ENCODE measurements around the gene RSRC1.
"Not testable (repeated sequence)": the region's sequence is repeated elsewhere in the genome, so short reads cannot be mapped to it uniquely, and the experiment has no call there.

The RSRC1 gene

DNA sequence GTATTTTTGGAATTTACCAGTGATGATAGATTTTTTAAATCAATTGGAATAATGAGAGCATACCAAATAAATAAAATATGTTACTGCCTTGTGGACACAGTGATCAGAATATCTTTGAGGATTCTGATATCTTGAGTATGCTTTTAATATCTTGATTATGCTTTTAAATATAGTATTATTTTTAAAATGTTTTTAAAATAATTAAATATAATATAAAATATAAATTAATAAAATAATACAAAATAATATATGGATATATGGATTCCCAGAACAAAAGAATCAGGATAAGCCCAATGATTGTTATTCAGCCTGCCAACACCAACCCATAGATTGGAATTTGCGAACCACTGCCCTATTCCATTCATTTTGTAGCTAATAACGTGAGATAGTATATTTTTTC, 369.2 kb downstream of the RSRC1 start:
- DNase-seq, result no peak

DNA sequence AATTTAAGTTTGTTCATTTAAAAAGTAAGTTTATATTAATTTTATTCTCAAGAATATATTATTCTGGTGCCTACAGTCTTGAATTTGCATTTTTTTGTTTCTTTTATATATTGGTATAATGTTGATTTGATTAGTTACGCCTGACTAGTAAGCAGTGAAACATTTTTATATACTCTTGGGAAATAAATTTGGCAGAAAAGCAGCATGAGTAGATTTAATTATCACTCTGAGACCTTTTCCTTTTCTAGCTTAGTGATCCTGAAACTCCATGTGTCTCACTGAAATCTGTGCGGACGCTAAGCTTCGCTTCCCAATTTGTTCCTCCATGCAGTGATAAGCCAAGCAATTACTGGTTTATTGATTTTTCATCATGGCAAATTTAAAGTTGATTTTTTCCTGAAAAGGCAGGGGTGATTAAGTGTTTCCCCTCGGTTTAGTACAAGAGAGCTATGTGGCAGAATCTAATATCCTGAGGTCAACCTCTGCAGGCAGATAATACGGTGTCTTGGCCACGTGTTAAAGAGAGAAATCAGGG, 373.9 kb downstream of the RSRC1 start:
- no peak for DNase-seq

DNA sequence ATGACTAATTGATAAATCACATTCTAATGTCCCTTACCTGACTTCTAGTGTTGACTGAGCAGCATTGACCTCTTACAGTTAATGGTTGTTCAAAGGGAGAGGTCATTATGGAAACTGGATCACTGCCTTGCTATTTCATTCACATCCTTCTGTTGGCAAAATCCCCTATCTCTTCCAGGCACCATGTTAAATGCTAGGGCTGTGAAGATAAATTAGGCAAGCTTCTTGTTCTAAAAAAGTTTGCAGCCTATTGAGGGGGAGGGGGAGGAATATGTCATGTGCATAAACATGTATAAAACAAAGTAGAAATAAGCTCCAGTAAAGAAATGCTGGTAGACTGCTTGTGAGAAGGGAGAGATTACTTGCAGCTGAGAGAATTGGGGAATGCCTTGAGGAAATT, 376.3 kb downstream of the RSRC1 start:
- DNase-seq, result no peak

DNA sequence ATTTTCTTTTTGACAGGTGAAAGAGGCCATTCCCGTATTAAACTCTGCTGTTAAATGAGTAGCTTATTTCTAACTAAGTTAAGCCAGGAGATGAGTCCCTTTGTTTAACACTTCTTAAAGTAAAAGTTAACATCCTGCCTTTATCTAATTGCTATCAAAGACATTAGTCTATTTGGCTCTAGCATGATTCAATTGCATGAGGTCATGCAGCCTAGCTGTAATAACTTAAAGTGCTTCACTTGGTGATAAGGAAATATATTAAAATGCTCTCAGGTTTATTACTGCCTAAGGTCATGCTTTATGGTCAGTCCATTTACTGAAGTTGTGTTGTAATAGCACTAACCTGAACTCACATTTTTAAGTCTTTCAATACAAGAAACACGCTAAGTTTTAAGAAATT, 378.8 kb downstream of the RSRC1 start:
- DNase-seq, result no peak

DNA sequence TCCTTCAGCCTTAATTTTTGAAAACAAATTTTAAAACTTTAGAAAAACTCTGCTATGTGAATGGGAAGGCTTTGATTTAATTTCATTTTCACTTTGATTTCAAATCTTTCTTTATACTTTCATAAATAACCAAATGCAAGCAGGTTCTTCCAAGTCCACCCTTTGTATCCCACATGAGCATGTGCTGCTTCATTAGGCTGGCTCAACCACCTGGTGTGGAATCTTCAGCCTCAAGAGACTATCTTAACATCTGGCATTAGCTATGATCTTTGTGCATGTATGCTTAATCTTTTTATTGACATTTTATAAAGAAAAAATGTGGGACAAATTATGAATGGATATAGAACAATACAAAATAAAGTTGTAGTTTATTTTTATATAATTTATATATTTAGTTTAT, 379.3 kb downstream of the RSRC1 start:
- DNase-seq, result no peak

DNA sequence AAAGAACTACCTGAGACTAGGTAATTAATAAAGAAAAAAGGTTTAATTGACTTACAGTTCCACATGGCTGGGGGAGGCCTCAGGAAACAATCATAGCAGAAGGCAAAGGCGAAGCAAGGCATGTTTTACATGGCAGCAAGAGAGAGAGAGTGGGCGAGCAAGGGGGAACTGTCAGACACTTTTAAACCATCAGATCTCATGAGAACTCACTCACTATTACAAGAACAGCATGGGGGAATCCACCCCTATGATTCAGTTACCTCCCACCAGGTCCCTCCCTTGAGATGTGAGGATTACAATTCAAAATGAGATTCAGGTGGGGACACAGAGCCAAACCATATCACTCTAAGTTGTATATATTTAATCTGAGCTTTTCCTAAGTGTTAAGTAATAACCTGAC, 382.1 kb downstream of the RSRC1 start:
- DNase-seq, result no peak

DNA sequence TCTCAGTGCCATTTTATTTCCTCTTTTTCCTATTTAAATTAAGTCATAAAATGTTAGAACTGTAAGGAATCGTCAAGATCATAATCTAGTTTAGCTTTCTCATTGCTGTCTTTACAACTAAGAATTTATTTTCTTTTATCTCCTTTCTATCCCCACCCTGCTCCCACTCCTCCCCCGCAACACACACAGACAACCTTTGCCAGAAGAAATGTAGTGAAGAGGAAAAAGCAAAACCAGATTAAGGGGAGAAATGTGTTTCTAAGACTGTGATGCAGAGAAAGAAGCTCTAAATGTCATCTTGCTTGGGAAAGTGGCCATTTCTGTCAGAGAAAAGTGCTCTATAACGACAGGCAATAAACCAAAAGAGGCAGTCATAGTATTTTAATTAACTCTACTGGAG, 382.8 kb downstream of the RSRC1 start:
- DNase-seq, result no peak

DNA sequence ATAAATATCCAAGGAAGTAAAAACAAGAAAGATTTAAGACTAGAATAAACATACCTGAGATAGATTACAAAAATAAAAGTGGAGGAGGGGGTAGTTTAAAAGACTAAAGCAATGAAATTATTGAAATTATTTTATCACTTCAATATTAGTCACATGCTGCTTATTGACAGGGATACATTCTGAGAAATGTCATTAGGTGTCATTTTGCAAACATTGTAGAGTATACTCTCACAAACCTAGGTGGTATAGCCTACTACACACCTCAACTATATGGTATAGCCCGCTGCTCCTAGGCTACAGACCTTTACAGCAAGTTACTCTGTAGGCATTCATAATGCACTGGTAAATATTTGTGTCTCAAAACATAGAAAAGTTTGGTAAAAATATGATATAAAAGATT, 384.0 kb downstream of the RSRC1 start:
- no peak for DNase-seq

DNA sequence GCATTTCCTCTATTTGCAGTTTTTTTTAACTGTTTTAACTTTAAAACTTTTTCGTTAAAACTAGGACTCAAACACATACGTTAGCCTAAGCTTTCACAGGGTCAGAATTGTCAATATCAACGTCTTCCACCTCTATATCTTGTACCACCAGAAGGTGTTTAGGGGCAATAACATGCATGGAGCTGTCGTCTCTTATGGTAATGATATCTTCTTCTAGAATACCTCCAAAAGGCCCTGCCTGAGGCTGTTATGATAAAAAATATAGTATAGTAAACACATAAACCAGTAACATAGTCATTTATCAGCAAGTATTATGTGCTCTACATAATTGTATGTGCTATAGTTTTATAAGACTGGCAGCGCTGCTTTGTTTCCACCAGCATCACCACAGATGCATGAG, 384.8 kb downstream of the RSRC1 start:
- no peak for DNase-seq

DNA sequence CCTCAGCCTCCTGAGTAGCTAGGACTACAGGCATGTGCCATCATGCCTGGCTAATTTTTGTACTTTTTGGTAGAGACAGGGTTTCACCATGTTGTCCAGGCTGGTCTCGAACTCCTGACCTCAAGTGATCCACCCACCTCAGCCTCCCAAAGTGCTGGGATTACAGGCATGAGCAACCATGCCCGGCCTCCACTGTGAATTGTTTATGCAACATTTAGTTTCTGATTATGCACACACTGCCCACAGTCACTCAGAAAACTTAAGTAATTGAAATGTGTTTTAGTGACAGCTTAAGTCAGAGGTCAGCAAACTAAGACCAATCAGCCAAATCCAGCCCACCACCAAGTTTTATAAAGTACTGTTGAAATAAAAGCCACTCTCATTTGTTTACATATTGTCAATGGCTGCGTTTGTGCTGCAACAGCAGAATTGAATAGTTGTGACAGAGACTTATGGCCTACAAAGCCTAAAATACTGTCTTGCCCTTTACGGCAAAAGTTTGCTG, 385.6 kb downstream of the RSRC1 start:
- DNase-seq, result not testable (repeated sequence)

DNA sequence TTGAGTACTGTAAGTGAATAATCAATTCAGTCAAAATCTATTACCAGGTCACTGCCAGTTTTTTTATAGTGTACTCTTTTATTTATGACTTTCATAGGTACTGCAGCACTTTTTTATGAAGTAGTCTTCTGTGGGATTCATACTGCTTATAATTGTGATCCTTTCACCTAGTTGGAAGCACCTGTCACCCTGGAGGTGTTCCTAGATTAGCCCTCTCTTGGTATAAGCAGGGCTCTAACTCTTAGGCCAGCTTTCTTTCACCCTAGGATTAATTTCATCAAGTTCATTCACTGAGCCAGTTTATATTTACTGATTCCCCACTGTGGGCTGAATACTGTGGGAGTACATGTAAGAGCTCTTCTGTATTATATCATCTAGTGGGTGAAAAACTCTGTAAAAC, 395.2 kb downstream of the RSRC1 start:
- no peak for DNase-seq

DNA sequence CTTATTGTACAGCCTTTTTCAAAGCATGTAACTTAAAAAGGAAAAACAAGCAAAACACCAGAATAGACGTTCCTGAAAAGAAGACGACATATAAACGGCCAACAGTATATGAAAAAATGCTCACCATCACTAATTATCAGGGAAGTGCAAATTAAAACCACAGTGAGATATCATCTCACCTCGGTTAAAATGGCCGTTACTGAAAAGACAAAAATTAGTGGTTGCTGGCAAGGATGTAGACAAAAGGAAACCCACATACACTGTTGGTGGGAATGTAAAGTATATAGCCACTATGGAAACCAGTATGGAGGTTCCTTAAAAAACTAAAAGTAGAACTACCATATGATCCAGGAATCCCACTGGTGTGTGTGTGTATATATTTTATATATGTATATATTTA, 396.6 kb downstream of the RSRC1 start:
- DNase-seq, result no peak

DNA sequence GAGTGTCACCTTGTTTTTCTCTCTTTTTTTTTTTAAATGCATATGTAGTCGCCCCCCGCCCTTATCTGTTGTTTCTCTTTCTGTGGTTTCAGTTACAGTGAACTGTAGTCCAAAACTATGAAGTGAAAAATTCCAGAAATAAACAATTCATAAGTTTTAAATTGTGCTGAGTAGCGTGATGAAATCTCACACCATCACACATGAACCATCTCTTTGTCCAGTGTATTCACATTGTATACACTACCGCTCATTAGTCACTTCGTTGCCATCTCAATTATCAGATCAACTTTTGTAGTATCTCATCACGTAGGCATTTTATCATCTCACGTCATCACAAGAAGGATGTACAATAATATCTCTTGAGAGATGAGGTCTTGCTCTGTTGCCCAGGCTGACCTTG, 398.6 kb downstream of the RSRC1 start:
- no peak for DNase-seq

DNA sequence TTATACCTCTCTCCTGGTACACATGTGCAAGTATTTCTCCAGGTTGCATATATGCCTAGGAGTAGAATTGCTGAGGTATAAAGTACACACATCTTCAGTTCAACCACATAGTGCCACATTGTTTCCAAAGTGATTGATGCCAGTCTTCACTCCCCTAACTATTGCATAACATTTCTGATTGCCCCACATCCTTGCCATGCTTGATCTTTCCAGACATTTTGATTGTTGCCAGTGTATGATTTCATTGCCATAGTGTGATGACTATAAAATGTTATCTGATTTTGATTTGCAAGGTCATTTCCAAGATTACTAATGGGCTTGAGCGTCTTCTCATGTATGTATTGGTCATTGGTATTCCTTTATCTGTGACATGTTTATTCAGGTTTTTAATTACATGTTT, 400.0 kb downstream of the RSRC1 start:
- DNase-seq, result no peak

DNA sequence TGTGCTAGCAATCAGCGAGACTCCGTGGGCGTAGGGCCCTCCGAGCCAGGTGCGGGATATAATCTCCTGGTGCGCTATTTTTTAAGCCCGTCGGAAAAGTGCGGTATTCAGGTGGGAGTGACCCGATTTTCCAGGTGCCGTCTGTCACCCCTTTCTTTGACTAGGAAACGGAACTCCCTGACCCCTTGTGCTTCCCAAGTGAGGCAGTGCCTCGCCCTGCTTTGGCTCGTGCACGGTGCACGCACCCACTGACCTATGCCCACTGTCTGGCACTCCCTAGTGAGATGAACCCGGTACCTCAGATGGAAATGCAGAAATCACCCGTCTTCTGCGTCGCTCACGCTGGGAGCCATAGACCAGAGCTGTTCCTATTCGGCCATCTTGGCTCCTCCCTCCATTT, 406.8 kb downstream of the RSRC1 start:
- DNase-seq, result not testable (repeated sequence)

DNA sequence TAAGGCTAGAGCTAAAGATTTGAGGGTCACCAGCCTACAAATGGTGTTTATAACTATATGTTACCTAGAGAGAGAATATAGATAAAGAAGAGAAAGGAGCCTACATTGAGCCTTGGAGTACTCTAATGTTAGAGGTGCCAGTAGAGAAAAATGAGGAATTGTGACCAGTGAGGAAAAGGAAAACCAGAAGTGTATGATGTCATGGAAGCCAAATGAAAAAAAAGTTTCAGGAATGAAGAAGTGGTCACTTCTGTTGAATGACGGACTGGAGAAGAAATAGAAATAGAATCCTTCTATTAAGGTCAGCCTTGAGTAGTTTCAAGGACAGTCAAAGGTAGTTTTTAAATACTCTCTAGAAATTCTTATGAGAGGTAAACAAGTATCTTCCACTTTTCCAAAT, 409.9 kb downstream of the RSRC1 start:
- no peak for DNase-seq

DNA sequence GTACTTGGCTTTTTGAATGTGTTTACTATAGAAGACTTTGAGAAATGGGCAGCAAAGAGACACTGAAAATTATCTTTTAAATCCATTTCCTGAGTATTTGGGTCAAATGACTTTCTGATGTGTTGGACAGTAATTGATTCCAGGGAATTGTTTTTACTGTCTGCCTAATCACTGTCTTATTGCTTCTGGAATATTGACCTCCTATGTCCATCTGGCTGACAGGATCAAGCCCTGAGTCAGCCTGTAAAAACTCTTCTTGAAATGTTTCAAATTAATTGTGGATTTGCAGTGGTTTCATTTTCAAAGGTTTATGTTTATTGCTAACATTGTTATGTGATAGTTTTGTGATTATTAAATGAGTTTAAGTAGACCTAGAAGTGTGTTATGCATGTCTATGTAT, 410.5 kb downstream of the RSRC1 start:
- DNase-seq, result no peak

DNA sequence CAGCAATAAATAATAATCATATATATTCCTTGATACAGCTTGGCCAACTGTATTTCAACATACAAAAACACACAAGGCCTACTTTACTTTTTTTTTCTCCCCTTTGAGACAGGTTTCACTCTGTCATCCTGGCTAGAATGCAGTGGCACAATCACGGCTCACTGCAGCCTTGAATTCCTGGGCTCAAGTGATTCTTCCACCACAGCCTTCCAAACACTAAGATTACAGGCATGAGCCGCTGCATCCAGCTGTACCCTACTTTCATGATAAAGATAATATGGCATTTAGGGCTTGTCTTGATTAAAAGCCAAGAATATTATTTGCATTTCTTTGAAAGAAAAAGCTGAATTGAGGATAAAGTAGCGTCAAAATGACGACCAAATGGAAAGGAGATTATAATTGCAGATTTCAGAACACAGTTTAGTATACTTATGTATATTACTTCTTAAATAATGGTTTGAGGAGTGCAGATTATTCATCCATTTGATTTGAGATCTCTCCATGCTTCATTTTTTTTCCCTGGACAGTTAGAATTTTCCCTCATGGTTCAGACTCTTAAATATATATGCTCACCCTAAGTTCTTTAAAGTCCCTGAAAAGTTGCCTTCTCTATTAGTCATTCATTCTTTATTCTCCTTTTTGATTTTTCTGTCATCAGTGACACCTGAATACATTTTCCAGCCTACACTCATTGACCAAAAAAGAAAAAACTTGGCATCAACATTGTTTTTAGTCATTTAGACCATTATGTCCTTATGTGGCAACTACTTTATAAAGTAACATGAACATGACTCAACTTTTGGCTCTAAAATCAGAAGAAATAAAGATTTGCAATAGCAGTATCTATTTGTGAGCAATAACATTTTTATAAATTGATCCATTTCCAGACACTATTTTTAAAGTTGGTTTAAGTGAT, 412.6 kb downstream of the RSRC1 start:
- DNase-seq, result no peak

DNA sequence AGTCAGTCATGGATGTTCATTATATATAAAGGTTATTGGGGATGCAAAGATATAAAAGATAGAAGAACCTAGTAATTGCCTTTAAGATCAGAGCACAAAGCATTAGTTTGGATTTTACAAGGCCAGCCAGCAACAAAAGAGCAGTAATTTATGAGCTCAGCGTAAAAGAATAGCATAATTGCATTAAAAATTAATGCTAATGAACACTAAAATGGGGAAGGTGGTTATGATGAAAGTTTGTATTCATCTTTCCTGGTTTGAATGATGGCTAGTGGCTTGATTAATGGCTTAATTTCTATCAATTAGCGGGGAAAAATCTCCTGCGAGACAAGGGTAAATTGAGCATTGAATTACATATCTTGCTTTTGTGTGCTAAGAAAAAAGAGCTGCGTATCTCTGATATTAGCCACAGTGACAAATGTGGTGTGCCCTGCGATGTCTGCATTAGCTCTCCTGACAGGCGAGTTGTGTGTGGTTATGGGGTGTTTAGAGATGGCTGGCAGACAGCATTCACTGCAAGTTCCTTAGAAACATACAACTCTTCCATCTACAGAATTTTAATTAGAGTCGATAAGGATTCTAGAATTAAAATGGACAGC, 418.3 kb downstream of the RSRC1 start:
- no peak for DNase-seq

DNA sequence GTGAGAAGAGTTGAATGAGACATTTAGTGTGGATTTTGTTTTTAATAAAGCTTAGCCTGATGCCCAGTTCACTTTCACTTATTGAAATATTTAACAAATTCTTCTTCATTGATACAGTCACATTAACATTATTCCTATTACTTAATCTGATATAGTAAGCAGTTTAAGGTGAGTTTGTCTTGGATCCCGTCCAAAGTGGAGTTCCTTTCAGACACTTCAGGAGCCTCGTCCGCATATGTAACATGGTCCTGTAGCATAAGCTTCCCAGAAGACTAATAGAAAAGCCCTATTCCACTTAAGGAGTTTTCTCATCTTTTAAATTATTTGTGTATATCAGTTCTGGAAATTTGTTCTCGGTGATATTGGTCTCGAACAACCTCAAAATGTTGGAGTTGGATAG, 421.4 kb downstream of the RSRC1 start:
- no peak for DNase-seq

DNA sequence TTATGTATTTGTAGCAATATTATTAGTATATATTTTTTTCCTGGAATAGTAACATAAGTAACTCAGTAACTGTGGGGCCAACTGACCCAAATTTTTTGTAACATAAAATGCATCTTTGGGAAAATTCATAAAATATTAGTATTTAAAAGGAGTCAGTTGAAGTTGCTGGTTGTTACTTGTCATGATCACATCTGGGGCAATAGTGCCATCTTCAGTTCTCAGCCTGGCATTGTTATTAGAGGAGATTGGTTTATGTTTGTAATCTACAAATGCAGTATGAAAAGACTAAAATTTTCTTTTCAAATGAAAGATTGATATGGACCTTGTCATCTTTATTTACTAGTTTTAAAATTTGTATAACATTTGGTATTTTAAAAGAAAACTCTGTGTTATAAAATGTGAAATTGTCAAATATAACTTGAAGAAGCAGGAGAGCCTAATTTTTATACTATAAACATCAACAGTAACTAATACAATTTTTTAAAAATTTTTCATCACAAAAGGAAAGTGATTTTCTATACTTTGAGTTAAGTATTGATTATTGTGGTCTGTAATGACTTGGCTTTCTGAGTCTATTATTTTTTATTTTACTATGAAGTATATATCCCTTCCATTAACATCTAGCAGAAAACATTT, 422.3 kb downstream of the RSRC1 start:
- no peak for DNase-seq

DNA sequence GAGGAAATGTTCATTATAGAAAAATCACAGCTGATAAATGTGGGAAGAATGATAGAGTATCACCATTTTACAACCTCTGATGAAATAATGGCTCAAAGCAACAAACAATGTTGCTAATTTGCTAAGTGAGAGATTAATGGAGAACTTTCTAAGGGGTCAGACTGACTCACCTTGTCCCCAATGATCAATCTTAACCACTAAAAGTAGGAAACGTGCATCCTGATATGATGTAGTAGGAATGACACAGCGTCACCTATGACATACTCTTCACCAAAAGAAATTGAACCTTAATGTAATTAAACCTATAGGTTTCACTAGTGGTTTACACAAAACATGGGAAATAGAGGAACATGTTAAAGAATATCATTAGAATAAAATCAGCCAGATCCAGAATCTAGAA, 426.0 kb downstream of the RSRC1 start:
- DNase-seq, result no peak

DNA sequence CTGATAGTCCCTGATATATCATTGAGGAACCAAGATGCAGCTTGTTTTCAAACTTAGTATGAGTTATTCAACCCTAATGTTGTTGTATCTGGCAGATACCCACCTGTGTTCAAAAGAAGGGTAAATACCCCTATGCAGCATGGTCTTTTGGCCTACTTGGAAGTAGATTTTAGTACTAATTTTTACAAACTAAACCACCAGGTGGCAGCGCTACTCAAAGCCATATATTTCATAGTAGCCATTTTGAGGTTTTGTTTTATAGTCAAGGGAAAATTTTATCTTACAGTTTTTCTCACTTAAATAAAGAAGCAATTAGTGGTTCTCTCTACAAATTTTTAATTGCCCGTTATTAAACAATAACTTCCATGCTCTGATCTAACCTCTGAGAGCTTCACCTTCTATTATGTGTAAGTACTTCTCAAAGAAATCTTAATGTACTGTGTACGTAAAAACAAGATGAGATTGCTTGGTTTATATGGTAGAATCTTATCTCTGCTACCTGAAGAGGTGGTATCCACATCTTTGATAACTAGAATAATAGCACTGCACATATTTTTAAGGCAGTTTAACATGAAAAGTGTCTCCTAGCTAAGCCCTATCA, 429.6 kb downstream of the RSRC1 start:
- peak; percentile 22 for DNase-seq

All from T-helper 9 cell (primary cell).